HepG2 (cell line): Measurements from ENCODE around the gene COX14. TPM values are rescaled to one million over a fixed set of nuclear protein-coding genes. Genes with fewer than 3 reads are reported as not detected.

Source experiments
- ATM ChIP-seq: fragments of 450-650 bp; IDR thresholded peaks from 2 replicates; pipeline ENCODE4 v1.7.1; 2017; ENCODE audit warnings: mild to moderate bottlenecking, borderline replicate concordance
- CEBPB ChIP-seq: IDR thresholded peaks from 2 replicates; pipeline ENCODE4 v1.6.1; 2011; ENCODE audit warnings: low read depth, low read length, improper control_type of control experiment, borderline replicate concordance
- CENPT ChIP-seq: sonication (generic); formaldehyde crosslinking; IDR thresholded peaks from 2 replicates; pipeline ENCODE4 v1.8.0; 2022; ENCODE audit warnings: low read depth, mild to moderate bottlenecking, moderate library complexity, missing genetic modification reagents
- CHD2 ChIP-seq: IDR thresholded peaks from 2 replicates; pipeline ENCODE4 v1.6.1; 2011; ENCODE audit warnings: low read depth, low read length, improper control_type of control experiment
- KLF16 ChIP-seq, 2 experiments: sonication (generic) in 1 of 2; formaldehyde crosslinking in 1 of 2; IDR thresholded peaks; 2 replicates each; pipeline versions ENCODE4 v1.6.1 to v1.8.0; 2016 to 2023; ENCODE audit warnings: missing genetic modification reagents in 2 of 2, missing compliant biosample characterization in 1 of 2
- MAFK ChIP-seq, 2 experiments: IDR thresholded peaks in 1 of 2; conservative IDR thresholded peaks in 1 of 2; 2 replicates each; pipeline ENCODE4 v1.6.1; 2011; ENCODE audit warnings: improper control_type of control experiment in 2 of 2, low read length in 2 of 2
- MLXIP ChIP-seq: sonication (generic); formaldehyde crosslinking; IDR thresholded peaks from 2 replicates; pipeline ENCODE4 v1.9.0; 2021; ENCODE audit warnings: missing genetic modification reagents, borderline replicate concordance
- SIN3A ChIP-seq: IDR thresholded peaks from 2 replicates; pipeline ENCODE4 v1.6.1; 2011; ENCODE audit warnings: low read depth, mild to moderate bottlenecking, control low read depth, low read length, borderline replicate concordance
- SRSF1 ChIP-seq: fragments of 200-400 bp; formaldehyde crosslinking; optimal IDR thresholded peaks from 2 replicates; pipeline ENCODE3; 2017; ENCODE audit warnings: mild to moderate bottlenecking, low read depth, low read length, moderate library complexity
- TOE1 ChIP-seq: sonication (generic); formaldehyde crosslinking; IDR thresholded peaks from 2 replicates; pipeline ENCODE4 v1.4.0; 2020; ENCODE audit warnings: mild to moderate bottlenecking, missing genetic modification reagents
- ZBED4 ChIP-seq: sonication (generic); formaldehyde crosslinking; IDR thresholded peaks from 2 replicates; pipeline ENCODE4 v1.4.0; 2020; ENCODE audit warnings: missing genetic modification reagents, borderline replicate concordance
- ZNF414 ChIP-seq: sonication (generic); formaldehyde crosslinking; IDR thresholded peaks from 2 replicates; pipeline ENCODE4 v1.5.0; 2020; ENCODE audit warnings: missing genetic modification reagents
- ZNF563 ChIP-seq: sonication (generic); formaldehyde crosslinking; IDR thresholded peaks from 2 replicates; pipeline ENCODE4 v1.8.0; 2022; ENCODE audit warnings: mild to moderate bottlenecking, moderate library complexity, missing genetic modification reagents
- ZNF607 ChIP-seq: sonication (generic); formaldehyde crosslinking; IDR thresholded peaks from 2 replicates; pipeline ENCODE4 v1.5.1; 2020; ENCODE audit warnings: missing genetic modification reagents, mild to moderate bottlenecking, borderline replicate concordance
- ZNF670 ChIP-seq: sonication (generic); formaldehyde crosslinking; IDR thresholded peaks from 2 replicates; pipeline ENCODE4 v1.8.0; 2022; ENCODE audit warnings: mild to moderate bottlenecking, missing genetic modification reagents, borderline replicate concordance
- ZSCAN21 ChIP-seq: sonication (generic); formaldehyde crosslinking; IDR thresholded peaks from 2 replicates; pipeline ENCODE4 v1.8.0; 2022; ENCODE audit warnings: mild to moderate bottlenecking, missing genetic modification reagents, moderate library complexity, borderline replicate concordance
- ZUFSP ChIP-seq: sonication (generic); formaldehyde crosslinking; IDR thresholded peaks from 2 replicates; pipeline ENCODE4 v1.9.0; 2021; ENCODE audit warnings: missing genetic modification reagents, mild to moderate bottlenecking, borderline replicate concordance
- polyA plus RNA-seq, 8 experiments: library from polyadenylated mRNA; depleted of rRNA in 3 of 8; stranded (reverse) in 7 of 8; unstranded in 1 of 8; fragments of >200 nt; fragmentation: Illumina TruSeq in 4 of 8; extraction: Trizol in 4 of 8; gene quantifications; 2 replicates each; pipeline versions ENCODE4 v1.2.1 to v1.2.3, GENCODE V29; 2011 to 2016; ENCODE audit warnings: low read depth in 4 of 8, missing spikeins in 1 of 8, mixed read lengths in 1 of 8; ENCODE audit not compliant: insufficient read depth in 1 of 8
- total RNA-seq, 5 experiments: library from RNA; depleted of rRNA; stranded (reverse); fragments of >200 nt; fragmentation: Illumina TruSeq; extraction: Trizol; gene quantifications; 2 replicates each; pipeline ENCODE4 v1.2.3, GENCODE V29; 2016; ENCODE audit warnings: low read depth in 1 of 5

The COX14 gene
- total and polyA plus RNA-seq, 2 of the 13 experiments (the other 11 are each of a cell fraction or from before 2014, with no cell fraction given) = 53.0 to 71.6 TPM

- no peak for TF ChIP-seq ZUFSP
- no peak; the same call in 1 of the 2 replicates for TF ChIP-seq SIN3A
- 0 out of 4 replicates have a peak, but pooled peaks of 1 of the 2 experiments have one; percentile 56 for TF ChIP-seq KLF16 (CRISPR knock-in tag; IDR thresholded peaks at IDR 0.05)
- no peak for TF ChIP-seq TOE1 (CRISPR knock-in tag)
- 0 out of 4 replicates have a peak, but pooled peaks of 1 of the 2 experiments have one; percentile 5 for TF ChIP-seq MAFK (conservative IDR thresholded peaks at IDR 0.05 in 1 of 2, IDR thresholded peaks at IDR 0.05 in 1 of 2; ENCODE audit: low read length in 2 of 2)
- TF ChIP-seq ZSCAN21 (CRISPR knock-in tag) = peak; percentile 59; the same call in 1 of the 2 replicates
- no peak for TF ChIP-seq CEBPB
- peak; percentile 55; the same call in 1 of the 2 replicates for TF ChIP-seq ZNF563 (CRISPR knock-in tag)
- no peak; the same call in 1 of the 2 replicates for TF ChIP-seq CHD2
- TF ChIP-seq ZNF414 (CRISPR knock-in tag) = no peak
- TF ChIP-seq SRSF1 = no peak
- TF ChIP-seq MLXIP (CRISPR knock-in tag) = no peak
- TF ChIP-seq ZNF607 (CRISPR knock-in tag) = no peak
- TF ChIP-seq ZNF670 (CRISPR knock-in tag) = no peak
- TF ChIP-seq ATM = no peak
- 0 out of 2 replicates have a peak, but pooled peaks have one; percentile 74 for TF ChIP-seq CENPT (CRISPR knock-in tag)
- no peak; the same call in 1 of the 2 replicates for TF ChIP-seq ZBED4
These were observed 36.9 kb upstream of the COX14 start (continued) for GRCh38 chr12:50074936-50075807.
